Amniotic stem cell (primary cell): ENCODE data around the gene SYNGR3.
A peak's percentile ranks its signal among the peaks of the same experiment; 100 is the strongest.
"Not testable (repeated sequence)": the region's sequence is repeated elsewhere in the genome, so short reads cannot be mapped to it uniquely, and the experiment has no call there.

Experiments
- DNase-seq: peaks from one replicate; lab custom pipeline; 2025; lab: John Stamatoyannopoulos, UW

SYNGR3 gene

GRCh38 chr16:1959269-1960039 lies 30.3 kb upstream of the SYNGR3 start, which contains the start of gene NDUFB10:
Gene NDUFB10, plus strand, starts transcription at chr16:1959538. Its CDS starts 87 bp downstream, at chr16:1959625.
- DNase-seq = peak; percentile 52

DNA sequence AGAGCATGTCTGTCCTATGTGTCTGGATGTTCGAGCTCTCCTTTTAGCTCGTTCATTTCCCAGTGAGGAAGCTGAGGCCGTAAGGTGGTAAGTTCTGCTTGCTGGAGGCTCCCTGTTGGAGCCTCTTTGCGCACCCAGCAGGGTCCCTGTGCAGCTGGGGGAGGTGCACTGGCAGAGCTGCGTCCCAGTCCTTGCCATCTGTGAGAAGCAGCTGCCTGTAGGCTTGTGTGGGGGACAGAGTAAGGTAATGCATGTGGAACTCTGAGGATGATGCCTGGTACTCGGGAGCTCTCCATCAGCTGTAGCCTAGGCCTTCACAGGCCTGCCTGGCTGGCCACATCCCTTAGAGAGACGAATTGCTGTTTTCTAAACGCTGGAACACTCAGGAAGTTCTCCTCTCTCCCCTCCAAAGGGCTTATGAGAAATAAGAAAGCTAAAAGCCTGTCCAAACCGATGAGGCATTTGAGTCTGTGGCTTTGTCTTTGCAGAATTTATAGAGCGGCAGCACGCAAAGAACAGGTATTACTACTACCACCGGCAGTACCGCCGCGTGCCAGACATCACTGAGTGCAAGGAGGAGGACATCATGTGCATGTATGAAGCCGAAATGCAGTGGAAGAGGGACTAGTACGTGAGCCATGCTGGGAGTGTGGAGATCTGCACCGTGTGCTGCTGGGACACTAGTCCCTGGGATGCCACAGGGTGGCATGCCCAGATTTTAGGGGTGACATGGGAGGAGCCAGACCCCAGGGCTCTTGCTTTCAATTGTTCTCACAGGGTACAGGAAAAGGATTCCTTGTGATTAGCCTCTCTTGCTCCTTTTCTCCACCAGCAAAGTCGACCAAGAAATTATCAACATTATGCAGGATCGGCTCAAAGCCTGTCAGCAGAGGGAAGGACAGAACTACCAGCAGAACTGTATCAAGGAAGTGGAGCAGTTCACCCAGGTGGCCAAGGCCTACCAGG lies 28.8 kb upstream of the SYNGR3 start:
- no peak for DNase-seq

DNA sequence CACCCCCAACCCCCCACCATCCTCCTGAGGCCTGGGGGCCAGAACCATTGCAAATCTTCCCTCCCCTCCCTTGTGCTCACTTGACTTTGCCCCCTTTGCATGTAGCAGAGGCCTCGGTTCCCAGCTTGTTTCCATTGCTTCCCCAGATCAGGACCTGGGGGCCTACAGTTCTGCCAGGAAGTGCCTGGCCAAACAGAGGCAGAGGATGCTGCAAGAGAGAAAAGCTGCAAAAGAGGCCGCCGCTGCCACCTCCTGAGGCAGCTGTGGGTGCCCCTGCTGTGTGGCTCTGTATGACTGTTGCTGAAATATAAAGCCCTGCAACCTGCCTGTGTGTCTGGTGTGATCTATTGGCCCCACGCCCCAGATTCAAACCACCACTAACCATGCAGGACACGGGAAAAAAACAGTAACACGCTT lies 28.1 kb upstream of the SYNGR3 start:
- no peak for DNase-seq

DNA sequence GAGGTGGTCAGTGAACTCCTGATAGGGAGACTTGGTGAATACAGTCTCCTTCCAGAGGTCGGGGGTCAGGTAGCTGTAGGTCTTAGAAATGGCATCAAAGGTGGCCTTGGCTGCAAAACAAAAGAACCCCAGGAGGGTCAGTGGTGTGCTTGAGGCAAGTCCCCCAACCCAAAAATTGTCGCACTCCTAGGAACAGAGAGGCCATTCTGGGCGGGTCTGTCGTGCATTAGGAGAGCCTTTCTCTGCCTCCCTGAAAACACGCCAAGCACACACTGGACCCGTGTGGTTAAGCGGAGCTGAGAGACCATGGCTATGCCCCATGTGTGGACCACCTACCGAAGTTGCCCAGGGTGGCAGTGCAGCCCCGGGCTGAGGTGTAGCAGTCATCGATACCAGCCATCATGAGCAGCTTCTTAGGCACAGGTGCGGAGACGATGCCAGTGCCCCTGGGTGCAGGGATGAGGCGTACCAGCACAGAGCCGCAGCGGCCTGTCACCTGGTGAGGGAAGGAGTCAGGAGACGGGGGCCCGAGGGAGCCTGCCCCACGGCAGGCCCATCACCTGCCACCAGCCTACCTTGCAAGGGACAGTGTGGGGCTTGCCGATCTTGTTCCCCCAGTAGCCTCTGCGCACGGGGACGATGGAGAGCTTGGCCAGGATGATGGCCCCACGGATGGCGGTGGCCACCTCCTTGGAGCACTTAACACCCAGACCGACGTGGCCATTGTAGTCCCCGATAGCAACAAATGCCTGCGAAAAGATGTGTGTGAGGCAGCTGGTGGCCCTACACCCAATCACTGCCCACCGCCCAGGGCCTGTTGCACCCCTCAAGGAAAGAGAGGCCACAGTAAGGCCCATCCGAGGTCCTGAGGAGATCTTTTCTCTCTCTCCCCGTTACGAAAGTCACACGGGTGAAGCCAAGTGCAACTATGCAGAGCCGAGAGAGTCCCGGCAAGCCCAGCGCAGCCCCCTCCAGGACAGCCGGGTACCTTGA lies 27.3 kb upstream of the SYNGR3 start:
- not testable (repeated sequence) for DNase-seq

DNA sequence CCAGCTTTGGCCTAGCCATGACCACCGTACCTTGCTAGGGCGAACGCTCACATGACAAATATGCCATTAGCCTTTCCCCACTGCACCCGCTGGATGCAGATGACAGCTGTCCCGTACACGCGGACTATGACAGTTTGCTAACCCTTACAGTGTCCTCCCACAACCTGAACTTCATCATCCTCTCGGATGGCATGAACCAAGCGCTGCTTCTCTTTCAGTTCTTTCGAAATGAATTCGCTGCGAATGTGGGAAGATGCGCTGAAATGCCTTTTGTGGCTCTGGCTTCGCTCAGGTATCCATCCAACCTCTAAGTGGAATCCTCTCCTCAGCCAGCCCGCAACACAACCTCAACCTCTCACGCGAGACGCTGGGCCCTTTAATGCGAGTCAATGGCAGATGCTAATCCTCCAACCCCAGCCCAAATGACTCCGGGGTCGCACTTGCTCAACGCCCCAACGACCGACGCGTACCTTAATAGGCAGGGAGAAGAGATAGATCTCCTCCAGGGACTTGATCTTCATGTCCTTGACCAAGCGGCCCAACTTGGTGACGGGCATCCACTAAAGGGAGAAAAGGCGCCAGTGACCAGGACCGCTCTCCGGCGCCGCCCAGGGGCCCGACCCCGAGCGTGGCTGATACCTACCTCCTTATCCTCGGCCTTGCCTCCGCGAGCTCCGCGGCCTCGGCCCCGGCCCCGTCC lies 25.8 kb upstream of the SYNGR3 start:
- no peak for DNase-seq

- peak; percentile 96 for DNase-seq
These were observed 25.0 kb upstream of the SYNGR3 start, which contains the start of gene RPS2 for GRCh38 chr16:1964506-1965395. Gene RPS2, minus strand, starts transcription at chr16:1964826. Its CDS starts 201 bp downstream, at chr16:1964625.

DNA sequence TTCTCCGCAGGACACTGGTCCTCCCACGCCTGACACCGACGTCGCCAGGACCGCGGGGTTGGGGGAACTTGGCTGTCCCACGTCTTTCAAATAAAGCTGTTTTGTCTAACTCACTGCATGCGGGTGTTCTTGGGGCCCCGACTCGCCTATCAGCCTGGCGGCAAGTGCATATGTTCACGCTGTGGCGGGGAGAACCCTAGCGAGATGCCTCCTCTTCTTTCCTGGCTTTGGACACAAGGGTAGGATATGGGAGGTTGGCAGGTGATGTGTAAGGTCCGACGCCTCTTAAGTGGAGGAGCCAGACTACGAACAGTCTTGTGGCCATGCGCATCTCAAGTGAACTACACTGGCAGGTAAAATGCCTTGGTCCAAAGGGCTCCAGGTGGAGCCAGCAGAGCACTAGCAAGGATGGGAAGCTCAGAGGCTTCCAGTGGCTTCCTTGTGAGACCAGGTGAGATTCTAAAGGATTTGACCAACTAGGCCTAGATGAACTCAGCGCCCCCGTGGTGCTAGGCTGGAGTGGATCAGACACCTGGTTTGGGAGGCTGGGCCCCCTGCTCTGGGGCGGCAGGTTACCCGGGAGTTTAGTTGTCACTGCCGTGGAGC lies 24.3 kb upstream of the SYNGR3 start:
- no peak for DNase-seq

DNA sequence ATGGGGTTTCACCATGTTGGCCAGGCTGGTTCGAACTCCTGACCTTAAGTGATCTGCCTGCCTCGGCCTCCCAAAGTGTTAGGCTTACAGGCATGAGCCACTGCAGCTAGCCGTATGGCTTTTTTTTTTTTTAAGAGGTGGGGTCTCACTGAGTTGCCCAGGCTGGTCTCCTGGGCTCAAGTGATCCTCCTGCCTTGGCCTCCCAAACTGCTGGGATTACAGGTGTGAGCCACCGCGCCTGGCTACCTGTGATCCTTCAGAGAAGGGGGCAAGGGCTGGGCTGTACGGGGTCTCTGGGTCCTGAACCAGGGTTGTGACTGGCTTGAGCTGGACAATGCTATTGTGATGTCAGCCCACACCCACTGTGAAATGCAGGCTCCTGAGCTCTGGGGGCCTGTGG lies 23.3 kb upstream of the SYNGR3 start, which contains the start of gene RNF151:
Gene RNF151 (plus strand): TSS at position 397 of the 400 bp plus-strand sequence. CDS start 26 bp downstream, outside the sequence.
- DNase-seq = no peak

DNA sequence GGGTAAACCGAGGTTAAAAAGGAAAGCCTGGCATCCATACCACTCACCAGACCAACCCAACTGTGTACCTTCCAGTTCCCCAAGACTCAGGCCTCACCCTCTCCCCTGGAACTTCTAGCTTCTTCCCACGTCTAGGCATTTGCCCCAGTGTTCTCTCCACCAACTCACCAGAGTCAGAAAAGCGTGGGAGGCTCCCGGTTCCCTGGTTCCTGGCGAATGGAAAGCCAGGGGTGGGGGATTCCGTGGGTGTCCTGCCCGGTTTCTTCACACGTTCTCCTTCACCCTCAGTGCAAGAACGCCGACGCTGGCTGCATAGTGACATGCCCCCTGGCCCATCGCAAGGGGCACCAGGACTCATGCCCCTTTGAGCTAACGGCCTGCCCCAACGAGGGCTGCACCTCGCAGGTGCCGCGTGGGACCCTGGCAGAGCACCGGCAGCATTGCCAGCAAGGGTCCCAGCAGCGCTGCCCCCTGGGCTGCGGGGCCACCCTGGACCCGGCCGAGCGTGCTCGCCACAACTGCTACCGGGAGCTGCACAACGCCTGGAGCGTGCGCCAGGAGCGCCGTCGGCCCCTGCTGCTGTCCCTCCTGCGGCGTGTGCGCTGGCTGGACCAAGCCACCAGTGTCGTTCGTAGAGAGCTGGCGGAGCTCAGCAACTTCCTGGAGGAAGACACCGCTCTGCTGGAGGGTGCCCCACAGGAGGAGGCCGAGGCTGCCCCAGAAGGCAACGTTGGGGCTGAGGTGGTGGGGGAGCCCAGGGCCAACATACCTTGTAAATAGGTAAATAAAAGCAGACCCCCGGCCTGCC lies 21.4 kb upstream of the SYNGR3 start:
- no peak for DNase-seq

DNA sequence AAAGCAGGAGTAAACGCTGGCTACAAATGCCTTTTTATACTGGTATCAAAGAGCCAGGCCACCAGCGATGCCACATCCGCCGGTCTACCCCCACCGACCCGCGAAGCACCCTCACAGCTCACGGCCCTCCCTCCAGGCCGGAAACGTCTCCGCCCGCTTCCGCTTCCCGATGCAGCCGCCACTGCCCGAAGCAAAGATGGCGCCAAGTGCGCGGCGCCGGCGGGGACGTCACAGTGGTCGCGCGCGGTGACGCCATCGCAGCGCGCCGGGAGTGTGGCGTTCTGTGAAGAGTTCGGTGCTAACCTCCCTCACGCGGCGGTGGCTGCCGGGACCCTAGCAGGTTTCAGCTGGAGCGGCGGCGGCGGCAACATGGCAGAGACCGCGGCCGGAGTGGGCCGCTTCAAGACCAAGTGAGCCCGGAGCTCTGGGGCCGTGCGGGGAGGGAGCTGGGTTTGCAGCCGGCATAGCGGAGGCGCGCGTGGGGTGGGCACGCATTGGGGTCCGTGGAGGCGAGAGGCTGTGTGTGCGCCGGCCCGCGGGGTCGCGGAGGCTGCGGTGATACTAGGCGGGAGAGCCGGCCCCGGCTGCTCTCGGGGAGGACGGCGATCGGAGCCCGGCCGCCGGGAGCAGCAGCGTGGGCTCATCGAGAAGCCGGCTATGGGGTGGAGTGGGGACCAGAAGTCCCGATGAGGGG lies 17.8 kb upstream of the SYNGR3 start, which contains the start of gene TBL3:
Gene TBL3 (plus strand): TSS at position 258 of the 694 bp plus-strand sequence. CDS start 112 bp downstream, at position 370.
- peak; percentile 82 for DNase-seq

DNA sequence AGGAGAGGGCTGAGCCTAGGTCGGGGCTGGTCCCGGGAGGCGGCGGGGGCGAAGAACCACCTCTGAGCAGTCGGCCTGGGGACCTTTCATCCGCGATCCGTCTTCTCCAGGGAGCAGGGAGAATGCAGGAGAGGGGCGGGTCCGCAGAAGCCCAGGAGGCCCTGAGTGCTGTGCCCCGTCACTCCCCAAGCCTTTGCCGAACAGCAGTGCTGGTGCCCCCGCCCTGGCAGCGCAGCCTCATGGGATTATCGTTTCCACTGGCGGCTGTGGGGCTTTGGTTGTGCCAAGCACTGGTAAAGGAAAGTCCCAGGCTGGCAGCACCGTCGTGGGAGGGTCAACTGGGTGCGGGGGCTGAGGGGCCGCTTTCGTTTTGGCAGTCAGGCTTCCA lies 17.3 kb upstream of the SYNGR3 start:
- no peak for DNase-seq

- no peak for DNase-seq
These were observed 16.2 kb upstream of the SYNGR3 start for GRCh38 chr16:1973461-1974156.

DNA sequence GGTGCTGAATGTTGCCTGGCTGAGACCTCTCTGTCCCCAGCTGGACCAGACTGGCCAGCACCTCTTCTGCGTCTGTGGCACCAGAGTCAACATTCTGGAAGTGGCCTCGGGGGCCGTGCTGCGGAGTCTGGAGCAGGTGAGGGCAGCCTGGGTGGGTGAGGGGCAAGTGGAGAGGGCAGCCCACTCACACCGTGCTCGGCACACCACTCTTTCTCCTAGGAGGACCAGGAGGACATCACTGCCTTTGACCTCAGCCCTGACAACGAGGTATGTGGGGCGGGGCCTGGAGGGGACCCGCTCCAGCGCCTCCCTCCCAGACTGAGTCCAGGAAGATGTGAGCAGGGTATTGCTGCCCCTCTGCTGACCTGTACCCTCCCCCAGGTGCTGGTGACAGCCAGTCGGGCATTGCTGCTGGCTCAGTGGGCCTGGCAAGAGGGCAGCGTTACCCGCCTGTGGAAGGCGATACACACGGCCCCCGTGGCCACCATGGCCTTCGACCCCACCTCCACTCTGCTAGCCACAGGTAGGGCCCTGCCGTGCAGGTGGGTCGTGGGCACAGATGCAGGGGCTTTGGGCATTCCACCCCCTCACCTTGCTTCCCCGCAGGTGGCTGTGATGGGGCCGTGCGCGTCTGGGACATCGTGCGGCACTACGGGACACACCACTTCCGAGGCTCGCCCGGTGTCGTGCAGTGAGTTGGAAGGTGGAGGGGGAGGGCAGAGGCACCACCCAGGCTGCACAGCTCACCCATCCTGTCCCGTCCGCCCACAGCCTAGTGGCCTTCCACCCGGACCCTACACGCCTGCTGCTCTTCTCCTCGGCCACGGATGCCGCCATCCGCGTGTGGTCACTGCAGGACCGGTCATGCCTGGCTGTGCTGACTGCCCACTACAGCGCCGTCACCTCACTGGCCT lies 15.4 kb upstream of the SYNGR3 start:
- no peak for DNase-seq

DNA sequence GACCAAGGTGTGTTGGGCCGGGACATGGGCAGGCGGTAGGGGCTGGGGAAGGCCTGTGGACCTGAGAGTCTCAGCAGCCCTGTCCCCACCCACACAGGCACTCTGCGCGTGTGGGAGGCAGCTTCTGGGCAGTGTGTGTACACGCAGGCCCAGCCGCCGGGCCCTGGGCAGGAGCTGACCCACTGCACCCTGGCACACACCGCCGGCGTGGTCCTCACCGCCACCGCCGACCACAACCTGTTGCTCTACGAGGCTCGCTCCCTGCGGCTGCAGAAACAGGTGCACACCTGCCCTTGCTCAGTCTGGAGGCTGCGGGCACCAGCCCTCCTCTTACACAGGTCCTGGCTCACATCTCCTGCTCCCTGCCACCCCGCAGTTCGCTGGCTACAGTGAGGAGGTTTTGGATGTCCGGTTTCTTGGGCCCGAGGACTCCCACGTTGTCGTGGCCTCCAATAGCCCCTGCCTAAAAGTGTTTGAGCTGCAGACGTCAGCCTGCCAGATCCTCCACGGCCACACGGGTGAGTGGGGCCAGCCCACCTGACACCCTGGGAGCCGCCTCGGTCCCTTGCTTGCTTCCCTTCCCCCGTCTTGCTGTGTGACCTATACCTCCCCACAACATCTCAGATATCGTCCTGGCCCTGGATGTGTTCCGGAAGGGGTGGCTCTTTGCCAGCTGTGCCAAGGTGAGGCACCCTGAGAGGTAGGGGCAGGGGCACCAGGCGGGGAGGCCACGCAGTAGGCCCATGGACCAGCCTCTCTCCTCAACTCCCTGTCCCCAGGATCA lies 14.1 kb upstream of the SYNGR3 start:
- no peak for DNase-seq

GRCh38 chr16:1976216-1976520 lies 13.6 kb upstream of the SYNGR3 start:
- no peak for DNase-seq
